GM23338 (cell line): ENCODE data around the gene C1QTNF5. TPM values are rescaled to one million over a fixed set of nuclear protein-coding genes. Genes with fewer than 3 reads are reported as not detected.

Experiments used
- ATAC-seq: fragments of 200-7000 bp; cut with Tn5 transposase; 3 replicates; pipeline ENCODE4 v1.9.1; 2020
- DNase-seq: peaks from one replicate; pipeline ENCODE4 v3.0.0-alpha.2; 2015; ENCODE audit warnings: low spot score
- H2AFZ ChIP-seq: fragments of 200-600 bp; sonication (generic); 2 replicates; pipeline ENCODE4 v1.8.0; 2016; ENCODE audit warnings: antibody characterized with exemption, mild to moderate bottlenecking, moderate library complexity
- H3F3A ChIP-seq: fragments of 200-600 bp; sonication (generic); replicated peaks from 2 replicates; pipeline ENCODE4 v1.8.0; 2017; ENCODE audit warnings: antibody characterized with exemption, mixed run types, low read depth
- H3K27ac ChIP-seq: fragments of 200-600 bp; sonication (generic); 2 replicates; pipeline ENCODE4 v1.6.1; 2016; ENCODE audit warnings: low read depth
- H3K27me3 ChIP-seq: fragments of 200-600 bp; sonication (generic); 2 replicates; pipeline ENCODE4 v1.8.0; 2016; ENCODE audit warnings: mild to moderate bottlenecking, mixed run types, moderate library complexity; ENCODE audit not compliant: insufficient read depth
- H3K36me3 ChIP-seq: fragments of 200-600 bp; sonication (generic); 2 replicates; pipeline ENCODE4 v1.8.0; 2016; ENCODE audit warnings: mild to moderate bottlenecking; ENCODE audit not compliant: insufficient read depth
- H3K4me1 ChIP-seq: fragments of 200-600 bp; sonication (generic); 2 replicates; pipeline ENCODE4 v1.8.0; 2016; ENCODE audit warnings: mild to moderate bottlenecking, moderate library complexity; ENCODE audit not compliant: insufficient read depth
- H3K4me2 ChIP-seq: fragments of 200-600 bp; sonication (generic); 2 replicates; pipeline ENCODE4 v1.7.1; 2017; ENCODE audit warnings: mixed run types
- H3K4me3 ChIP-seq: fragments of 200-600 bp; sonication (generic); 2 replicates; pipeline ENCODE4 v1.6.1; 2016; ENCODE audit warnings: mixed run types
- H3K79me2 ChIP-seq: fragments of 200-600 bp; sonication (generic); replicated peaks from 2 replicates; pipeline ENCODE4 v1.8.0; 2017; ENCODE audit warnings: mild to moderate bottlenecking; ENCODE audit not compliant: insufficient read depth
- H3K9me2 ChIP-seq: fragments of 200-600 bp; sonication (generic); 2 replicates; pipeline ENCODE4 v1.8.0; 2017; ENCODE audit not compliant: insufficient read depth
- H4K20me1 ChIP-seq: fragments of 200-600 bp; sonication (generic); replicated peaks from 2 replicates; pipeline ENCODE4 v1.8.0; 2017; ENCODE audit warnings: mild to moderate bottlenecking; ENCODE audit not compliant: insufficient read depth
- H3K27ac Mint-ChIP-seq: 2 replicates; pipeline ENCODE4 v1.8.0; 2020; ENCODE audit warnings: inconsistent platforms, mild to moderate bottlenecking, moderate library complexity, mixed read lengths
- H3K27me3 Mint-ChIP-seq: 3 replicates; pipeline ENCODE4 v1.8.0; 2022; ENCODE audit warnings: low read depth, mild to moderate bottlenecking, moderate library complexity, mixed read lengths, inconsistent platforms; ENCODE audit not compliant: insufficient read depth, poor library complexity
- H3K36me3 Mint-ChIP-seq: 3 replicates; pipeline ENCODE4 v1.8.0; 2021; ENCODE audit warnings: low read depth, mild to moderate bottlenecking, inconsistent platforms, moderate library complexity, mixed read lengths
- H3K4me1 Mint-ChIP-seq: 3 replicates; pipeline ENCODE4 v1.8.0; 2020; ENCODE audit warnings: mild to moderate bottlenecking, inconsistent platforms, mixed read lengths
- H3K4me3 Mint-ChIP-seq: 3 replicates; pipeline ENCODE4 v1.8.0; 2021; ENCODE audit warnings: moderate library complexity, mild to moderate bottlenecking, inconsistent platforms, mixed read lengths
- H3K9me3 Mint-ChIP-seq: 3 replicates; pipeline ENCODE4 v1.8.0; 2020; ENCODE audit warnings: moderate library complexity, mild to moderate bottlenecking, inconsistent platforms, mixed read lengths
- CREB1 ChIP-seq: fragments of 250-450 bp; sonication (Bioruptor Pico); IDR thresholded peaks from 2 replicates; pipeline ENCODE4 v1.5.0; 2020; ENCODE audit warnings: low read depth, mild to moderate bottlenecking, moderate library complexity
- EZH2 ChIP-seq: fragments of 200-600 bp; sonication (generic); IDR thresholded peaks from one replicate; pipeline ENCODE4 v1.8.0; 2017; ENCODE audit warnings: antibody characterized with exemption, mild to moderate bottlenecking, low read depth; ENCODE audit not compliant: unreplicated experiment
- EZH2phosphoT487 ChIP-seq: fragments of 200-600 bp; sonication (generic); IDR thresholded peaks from one replicate; pipeline ENCODE4 v1.8.1; 2018; ENCODE audit warnings: antibody characterized with exemption; ENCODE audit not compliant: unreplicated experiment
- JUNB ChIP-seq: IDR thresholded peaks from one replicate; pipeline ENCODE4 v1.6.1; 2016; ENCODE audit warnings: antibody characterized with exemption; ENCODE audit not compliant: unreplicated experiment
- NANOG ChIP-seq: IDR thresholded peaks from 2 replicates; pipeline ENCODE4 v1.6.1; 2016; ENCODE audit warnings: antibody characterized with exemption, borderline replicate concordance
- POLR2AphosphoS5 ChIP-seq: IDR thresholded peaks from 2 replicates; pipeline ENCODE4 v1.6.1; 2016; ENCODE audit warnings: antibody characterized with exemption, low read depth
- STAT1 ChIP-seq: IDR thresholded peaks from one replicate; pipeline ENCODE4 v1.6.1; 2016; ENCODE audit warnings: antibody characterized with exemption; ENCODE audit not compliant: unreplicated experiment
- ZNF114 ChIP-seq: fragments of 250-450 bp; sonication (Bioruptor Pico); IDR thresholded peaks from 2 replicates; pipeline ENCODE4 v1.5.0; 2020; ENCODE audit warnings: mild to moderate bottlenecking, moderate library complexity
- ZNF331 ChIP-seq: fragments of 250-450 bp; sonication (Bioruptor Pico); IDR thresholded peaks from 2 replicates; pipeline ENCODE4 v1.5.0; 2020; ENCODE audit warnings: low read depth, mild to moderate bottlenecking, moderate library complexity
- polyA plus RNA-seq: library from polyadenylated mRNA; unstranded; fragments of >200 nt; fragmentation: Nextera tagmentation; extraction: Ambion mirVana; gene quantifications from 2 replicates; pipeline ENCODE4 v1.2.1, GENCODE V29; 2016
- total RNA-seq: library from RNA; depleted of rRNA; stranded (reverse); fragments of >200 nt; shearing (Covaris generic); gene quantifications from 2 replicates; pipeline ENCODE4 v1.2.3, GENCODE V29; 2014
- TF ChIP-seq, protein P1 (sequence below): IDR thresholded peaks from one replicate; pipeline ENCODE4 v1.6.1; 2018; ENCODE audit warnings: antibody characterized with exemption; ENCODE audit not compliant: unreplicated experiment
- TF ChIP-seq, protein P2 (sequence below): fragments of 250-450 bp; sonication (Bioruptor Pico); IDR thresholded peaks from 2 replicates; pipeline ENCODE4 v1.5.0; 2020; ENCODE audit warnings: mild to moderate bottlenecking, moderate library complexity
- TF ChIP-seq, protein P3 (sequence below): IDR thresholded peaks from 2 replicates; pipeline ENCODE4 v1.6.1; 2016; ENCODE audit warnings: antibody characterized with exemption
- TF ChIP-seq, protein P4 (sequence below), 2 experiments: fragments of 200-600 bp in 1 of 2; sonication (generic) in 1 of 2; conservative IDR thresholded peaks; 2 replicates each; pipeline versions ENCODE4 v1.5.1 to v1.6.1; 2016 to 2017; ENCODE audit warnings: antibody characterized with exemption in 2 of 2, low read depth in 2 of 2, mild to moderate bottlenecking in 2 of 2, moderate library complexity in 1 of 2

The C1QTNF5 gene
- total and polyA plus RNA-seq, 2 experiments from 2014 or later, result 1.9 TPM

DNA sequence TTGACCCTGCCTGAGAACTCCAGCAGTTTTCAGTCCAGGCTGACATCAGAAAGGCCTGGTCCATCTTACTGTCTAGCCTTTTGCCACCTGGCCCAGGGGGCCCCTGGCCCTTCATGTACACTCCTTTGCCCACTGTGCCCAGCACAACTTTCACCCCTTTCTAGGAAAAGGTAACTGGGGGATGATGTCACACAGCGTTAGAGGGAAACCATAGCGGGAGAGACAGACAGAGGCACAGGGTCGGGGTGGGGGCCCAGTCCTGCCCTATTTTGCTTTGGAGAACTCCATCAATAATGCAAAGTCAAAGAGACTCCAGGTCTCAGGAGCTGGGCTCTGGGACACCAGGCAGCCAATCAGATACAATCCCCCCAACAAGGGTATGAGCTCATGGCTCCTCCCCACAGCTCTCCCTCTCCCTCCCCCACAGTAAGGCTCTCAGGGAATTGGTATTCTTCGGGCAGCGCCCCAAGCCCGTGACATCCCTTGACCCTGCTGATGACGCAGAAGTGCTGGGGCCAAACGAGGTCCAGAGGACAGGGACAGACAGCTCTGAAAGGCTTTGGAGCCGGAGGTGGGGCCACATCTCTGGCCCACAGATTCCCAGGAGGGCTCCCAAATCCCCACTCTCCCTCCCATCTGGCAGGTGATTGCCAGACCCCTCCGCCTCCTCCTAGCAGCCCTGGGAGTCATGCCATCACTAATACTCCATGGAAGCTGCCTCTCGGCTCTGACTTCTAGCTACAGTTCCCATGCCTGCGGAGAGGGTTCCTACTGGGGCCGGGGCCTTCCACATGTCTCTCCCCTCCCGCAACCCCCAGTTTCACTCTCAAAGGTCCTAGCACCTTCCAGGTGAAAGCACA lies 34.9 kb upstream of the C1QTNF5 start:
- no peaks in the 10 kb centered on the region for H3K9me3 Mint-ChIP-seq
- ATAC-seq, result peak; percentile 26
- DNase-seq, result peak; percentile 48
- TF ChIP-seq EZH2phosphoT487 (no peak), ZNF114 (CRISPR knock-in tag) (no peak), EZH2 (no peak), STAT1 (no peak), JUNB (no peak), CREB1 (no peak), POLR2AphosphoS5 (no peak), ZNF331 (no peak), NANOG (no peak)
- TF ChIP-seq, protein P1, sequence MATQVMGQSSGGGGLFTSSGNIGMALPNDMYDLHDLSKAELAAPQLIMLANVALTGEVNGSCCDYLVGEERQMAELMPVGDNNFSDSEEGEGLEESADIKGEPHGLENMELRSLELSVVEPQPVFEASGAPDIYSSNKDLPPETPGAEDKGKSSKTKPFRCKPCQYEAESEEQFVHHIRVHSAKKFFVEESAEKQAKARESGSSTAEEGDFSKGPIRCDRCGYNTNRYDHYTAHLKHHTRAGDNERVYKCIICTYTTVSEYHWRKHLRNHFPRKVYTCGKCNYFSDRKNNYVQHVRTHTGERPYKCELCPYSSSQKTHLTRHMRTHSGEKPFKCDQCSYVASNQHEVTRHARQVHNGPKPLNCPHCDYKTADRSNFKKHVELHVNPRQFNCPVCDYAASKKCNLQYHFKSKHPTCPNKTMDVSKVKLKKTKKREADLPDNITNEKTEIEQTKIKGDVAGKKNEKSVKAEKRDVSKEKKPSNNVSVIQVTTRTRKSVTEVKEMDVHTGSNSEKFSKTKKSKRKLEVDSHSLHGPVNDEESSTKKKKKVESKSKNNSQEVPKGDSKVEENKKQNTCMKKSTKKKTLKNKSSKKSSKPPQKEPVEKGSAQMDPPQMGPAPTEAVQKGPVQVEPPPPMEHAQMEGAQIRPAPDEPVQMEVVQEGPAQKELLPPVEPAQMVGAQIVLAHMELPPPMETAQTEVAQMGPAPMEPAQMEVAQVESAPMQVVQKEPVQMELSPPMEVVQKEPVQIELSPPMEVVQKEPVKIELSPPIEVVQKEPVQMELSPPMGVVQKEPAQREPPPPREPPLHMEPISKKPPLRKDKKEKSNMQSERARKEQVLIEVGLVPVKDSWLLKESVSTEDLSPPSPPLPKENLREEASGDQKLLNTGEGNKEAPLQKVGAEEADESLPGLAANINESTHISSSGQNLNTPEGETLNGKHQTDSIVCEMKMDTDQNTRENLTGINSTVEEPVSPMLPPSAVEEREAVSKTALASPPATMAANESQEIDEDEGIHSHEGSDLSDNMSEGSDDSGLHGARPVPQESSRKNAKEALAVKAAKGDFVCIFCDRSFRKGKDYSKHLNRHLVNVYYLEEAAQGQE, result no peak
- TF ChIP-seq, protein P2, sequence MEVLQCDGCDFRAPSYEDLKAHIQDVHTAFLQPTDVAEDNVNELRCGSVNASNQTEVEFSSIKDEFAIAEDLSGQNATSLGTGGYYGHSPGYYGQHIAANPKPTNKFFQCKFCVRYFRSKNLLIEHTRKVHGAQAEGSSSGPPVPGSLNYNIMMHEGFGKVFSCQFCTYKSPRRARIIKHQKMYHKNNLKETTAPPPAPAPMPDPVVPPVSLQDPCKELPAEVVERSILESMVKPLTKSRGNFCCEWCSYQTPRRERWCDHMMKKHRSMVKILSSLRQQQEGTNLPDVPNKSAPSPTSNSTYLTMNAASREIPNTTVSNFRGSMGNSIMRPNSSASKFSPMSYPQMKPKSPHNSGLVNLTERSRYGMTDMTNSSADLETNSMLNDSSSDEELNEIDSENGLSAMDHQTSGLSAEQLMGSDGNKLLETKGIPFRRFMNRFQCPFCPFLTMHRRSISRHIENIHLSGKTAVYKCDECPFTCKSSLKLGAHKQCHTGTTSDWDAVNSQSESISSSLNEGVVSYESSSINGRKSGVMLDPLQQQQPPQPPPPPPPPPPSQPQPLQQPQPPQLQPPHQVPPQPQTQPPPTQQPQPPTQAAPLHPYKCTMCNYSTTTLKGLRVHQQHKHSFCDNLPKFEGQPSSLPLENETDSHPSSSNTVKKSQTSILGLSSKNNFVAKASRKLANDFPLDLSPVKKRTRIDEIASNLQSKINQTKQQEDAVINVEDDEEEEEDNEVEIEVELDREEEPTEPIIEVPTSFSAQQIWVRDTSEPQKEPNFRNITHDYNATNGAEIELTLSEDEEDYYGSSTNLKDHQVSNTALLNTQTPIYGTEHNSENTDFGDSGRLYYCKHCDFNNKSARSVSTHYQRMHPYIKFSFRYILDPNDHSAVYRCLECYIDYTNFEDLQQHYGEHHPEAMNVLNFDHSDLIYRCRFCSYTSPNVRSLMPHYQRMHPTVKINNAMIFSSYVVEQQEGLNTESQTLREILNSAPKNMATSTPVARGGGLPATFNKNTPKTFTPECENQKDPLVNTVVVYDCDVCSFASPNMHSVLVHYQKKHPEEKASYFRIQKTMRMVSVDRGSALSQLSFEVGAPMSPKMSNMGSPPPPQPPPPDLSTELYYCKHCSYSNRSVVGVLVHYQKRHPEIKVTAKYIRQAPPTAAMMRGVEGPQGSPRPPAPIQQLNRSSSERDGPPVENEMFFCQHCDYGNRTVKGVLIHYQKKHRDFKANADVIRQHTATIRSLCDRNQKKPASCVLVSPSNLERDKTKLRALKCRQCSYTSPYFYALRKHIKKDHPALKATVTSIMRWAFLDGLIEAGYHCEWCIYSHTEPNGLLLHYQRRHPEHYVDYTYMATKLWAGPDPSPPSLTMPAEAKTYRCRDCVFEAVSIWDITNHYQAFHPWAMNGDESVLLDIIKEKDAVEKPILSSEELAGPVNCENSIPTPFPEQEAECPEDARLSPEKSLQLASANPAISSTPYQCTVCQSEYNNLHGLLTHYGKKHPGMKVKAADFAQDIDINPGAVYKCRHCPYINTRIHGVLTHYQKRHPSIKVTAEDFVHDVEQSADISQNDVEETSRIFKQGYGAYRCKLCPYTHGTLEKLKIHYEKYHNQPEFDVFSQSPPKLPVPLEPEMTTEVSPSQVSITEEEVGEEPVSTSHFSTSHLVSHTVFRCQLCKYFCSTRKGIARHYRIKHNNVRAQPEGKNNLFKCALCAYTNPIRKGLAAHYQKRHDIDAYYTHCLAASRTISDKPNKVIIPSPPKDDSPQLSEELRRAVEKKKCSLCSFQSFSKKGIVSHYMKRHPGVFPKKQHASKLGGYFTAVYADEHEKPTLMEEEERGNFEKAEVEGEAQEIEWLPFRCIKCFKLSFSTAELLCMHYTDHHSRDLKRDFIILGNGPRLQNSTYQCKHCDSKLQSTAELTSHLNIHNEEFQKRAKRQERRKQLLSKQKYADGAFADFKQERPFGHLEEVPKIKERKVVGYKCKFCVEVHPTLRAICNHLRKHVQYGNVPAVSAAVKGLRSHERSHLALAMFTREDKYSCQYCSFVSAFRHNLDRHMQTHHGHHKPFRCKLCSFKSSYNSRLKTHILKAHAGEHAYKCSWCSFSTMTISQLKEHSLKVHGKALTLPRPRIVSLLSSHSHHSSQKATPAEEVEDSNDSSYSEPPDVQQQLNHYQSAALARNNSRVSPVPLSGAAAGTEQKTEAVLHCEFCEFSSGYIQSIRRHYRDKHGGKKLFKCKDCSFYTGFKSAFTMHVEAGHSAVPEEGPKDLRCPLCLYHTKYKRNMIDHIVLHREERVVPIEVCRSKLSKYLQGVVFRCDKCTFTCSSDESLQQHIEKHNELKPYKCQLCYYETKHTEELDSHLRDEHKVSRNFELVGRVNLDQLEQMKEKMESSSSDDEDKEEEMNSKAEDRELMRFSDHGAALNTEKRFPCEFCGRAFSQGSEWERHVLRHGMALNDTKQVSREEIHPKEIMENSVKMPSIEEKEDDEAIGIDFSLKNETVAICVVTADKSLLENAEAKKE, result no peak
- TF ChIP-seq, protein P3, sequence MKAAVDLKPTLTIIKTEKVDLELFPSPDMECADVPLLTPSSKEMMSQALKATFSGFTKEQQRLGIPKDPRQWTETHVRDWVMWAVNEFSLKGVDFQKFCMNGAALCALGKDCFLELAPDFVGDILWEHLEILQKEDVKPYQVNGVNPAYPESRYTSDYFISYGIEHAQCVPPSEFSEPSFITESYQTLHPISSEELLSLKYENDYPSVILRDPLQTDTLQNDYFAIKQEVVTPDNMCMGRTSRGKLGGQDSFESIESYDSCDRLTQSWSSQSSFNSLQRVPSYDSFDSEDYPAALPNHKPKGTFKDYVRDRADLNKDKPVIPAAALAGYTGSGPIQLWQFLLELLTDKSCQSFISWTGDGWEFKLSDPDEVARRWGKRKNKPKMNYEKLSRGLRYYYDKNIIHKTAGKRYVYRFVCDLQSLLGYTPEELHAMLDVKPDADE, result no peak
- TF ChIP-seq, protein P4, sequence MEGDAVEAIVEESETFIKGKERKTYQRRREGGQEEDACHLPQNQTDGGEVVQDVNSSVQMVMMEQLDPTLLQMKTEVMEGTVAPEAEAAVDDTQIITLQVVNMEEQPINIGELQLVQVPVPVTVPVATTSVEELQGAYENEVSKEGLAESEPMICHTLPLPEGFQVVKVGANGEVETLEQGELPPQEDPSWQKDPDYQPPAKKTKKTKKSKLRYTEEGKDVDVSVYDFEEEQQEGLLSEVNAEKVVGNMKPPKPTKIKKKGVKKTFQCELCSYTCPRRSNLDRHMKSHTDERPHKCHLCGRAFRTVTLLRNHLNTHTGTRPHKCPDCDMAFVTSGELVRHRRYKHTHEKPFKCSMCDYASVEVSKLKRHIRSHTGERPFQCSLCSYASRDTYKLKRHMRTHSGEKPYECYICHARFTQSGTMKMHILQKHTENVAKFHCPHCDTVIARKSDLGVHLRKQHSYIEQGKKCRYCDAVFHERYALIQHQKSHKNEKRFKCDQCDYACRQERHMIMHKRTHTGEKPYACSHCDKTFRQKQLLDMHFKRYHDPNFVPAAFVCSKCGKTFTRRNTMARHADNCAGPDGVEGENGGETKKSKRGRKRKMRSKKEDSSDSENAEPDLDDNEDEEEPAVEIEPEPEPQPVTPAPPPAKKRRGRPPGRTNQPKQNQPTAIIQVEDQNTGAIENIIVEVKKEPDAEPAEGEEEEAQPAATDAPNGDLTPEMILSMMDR (conservative IDR thresholded peaks at IDR 0.05; ENCODE audit: low read depth in 2 of 2), result no peak
- H3K9me2 ChIP-seq, result no peaks in the 10 kb centered on the region
- no peak overlapping the region for H3K27ac Mint-ChIP-seq
- no peak overlapping the region for H3K27ac ChIP-seq
- H3F3A ChIP-seq, result 0 out of 2 replicates have a peak, but pooled peaks cover 3% of the 10 kb centered on the region
- H4K20me1 ChIP-seq, result no peaks in the 10 kb centered on the region
- peaks cover 15% of the 10 kb centered on the region for H3K27me3 ChIP-seq
- H2AFZ ChIP-seq, result no peak overlapping the region
- no peaks in the 10 kb centered on the region for H3K36me3 ChIP-seq
- no peak overlapping the region for H3K4me3 Mint-ChIP-seq
- H3K4me1 ChIP-seq, result peaks cover 49% of the 10 kb centered on the region
- H3K4me3 ChIP-seq, result no peak overlapping the region
- peaks cover 20% of the 10 kb centered on the region for H3K27me3 Mint-ChIP-seq
- H3K79me2 ChIP-seq, result no peaks in the 10 kb centered on the region
- H3K36me3 Mint-ChIP-seq, result no peaks in the 10 kb centered on the region
- peak overlapping the region; percentile 53; the same call in 1 of the 2 replicates for H3K4me2 ChIP-seq
- H3K4me1 Mint-ChIP-seq, result peaks cover 65% of the 10 kb centered on the region
